ENCODE data around the gene HAUS6.
A peak's percentile ranks its signal among the peaks of the same experiment; 100 is the strongest.
"Not testable (repeated sequence)": the region's sequence is repeated elsewhere in the genome, so short reads cannot be mapped to it uniquely, and the experiment has no call there.

The HAUS6 gene

GRCh38 chr9:19117039-19117716 lies 14.5 kb upstream of the HAUS6 start:
- in situ Hi-C loops (cut with HindIII; ENCODE audit: low sequenced_read_pairs), result no loop called here
- DNase-seq (ENCODE audit: low read depth), result no peak
- no peak for TF ChIP-seq CTCF (IDR thresholded peaks at IDR 0.05; ENCODE audit: low read depth, low read length, missing control alignments)
- H3K4me3 ChIP-seq (ENCODE audit: low read depth, low read length), result no peak overlapping the region

- H3K4me3 ChIP-seq (ENCODE audit: low read depth, low read length), result no peak overlapping the region
- in situ Hi-C loops (cut with HindIII; ENCODE audit: low sequenced_read_pairs), result no loop called here
- no peak for TF ChIP-seq CTCF (IDR thresholded peaks at IDR 0.05; ENCODE audit: low read depth, low read length, missing control alignments)
- peak; percentile 40 for DNase-seq (ENCODE audit: low read depth)
Measured at GRCh38 chr9:19116107-19116790, 13.5 kb upstream of the HAUS6 start.

- DNase-seq (ENCODE audit: low read depth), result no peak
- TF ChIP-seq CTCF (IDR thresholded peaks at IDR 0.05; ENCODE audit: low read depth, low read length, missing control alignments), result no peak
Measured at GRCh38 chr9:19114680-19115270, 12.1 kb upstream of the HAUS6 start.

GRCh38 chr9:19113964-19114679 lies 11.4 kb upstream of the HAUS6 start:
- no peak for DNase-seq (ENCODE audit: low read depth)
- in situ Hi-C loops (cut with HindIII; ENCODE audit: low sequenced_read_pairs), result no loop called here

More at GRCh38 chr9:19114680-19115270, 12.1 kb upstream of the HAUS6 start:
- in situ Hi-C loops (cut with HindIII; ENCODE audit: low sequenced_read_pairs), result no loop called here
- H3K4me3 ChIP-seq (ENCODE audit: low read depth, low read length), result no peak overlapping the region

GRCh38 chr9:19113064-19113611 lies 10.4 kb upstream of the HAUS6 start:
- in situ Hi-C loops (cut with HindIII; ENCODE audit: low sequenced_read_pairs); DNase-seq (ENCODE audit: low read depth); H3K4me3 ChIP-seq (ENCODE audit: low read depth, low read length): not testable (repeated sequence)

More at GRCh38 chr9:19113964-19114679, 11.4 kb upstream of the HAUS6 start:
- H3K4me3 ChIP-seq (ENCODE audit: low read depth, low read length), result no peak overlapping the region
- TF ChIP-seq CTCF (IDR thresholded peaks at IDR 0.05; ENCODE audit: low read depth, low read length, missing control alignments), result no peak

GRCh38 chr9:19108038-19108437 lies 5.3 kb upstream of the HAUS6 start:
- no peak overlapping the region for H3K4me3 ChIP-seq (ENCODE audit: low read depth, low read length)
- TF ChIP-seq CTCF (IDR thresholded peaks at IDR 0.05; ENCODE audit: low read depth, low read length, missing control alignments), result no peak
- in situ Hi-C loops (cut with HindIII; ENCODE audit: low sequenced_read_pairs), result no loop called here

More at GRCh38 chr9:19108038-19108437, 5.3 kb upstream of the HAUS6 start:
- DNase-seq (ENCODE audit: low read depth), result no peak
